WTC11 (cell line): ENCODE measurements around the gene USB1. TPM values are rescaled to one million over a fixed set of nuclear protein-coding genes. Genes with fewer than 3 reads are reported as not detected.

Source experiments
- ATAC-seq: fragments of 200-7000 bp; cut with Tn5 transposase; 2 replicates; pipeline ENCODE4 v1.10.0; 2021; ENCODE audit warnings: mild to moderate bottlenecking, moderate library complexity
- CTCF ChIA-PET: fragments of 300-600 bp; sonication (Branson Sonifier 250); formaldehyde crosslinking; loops from one replicate; lab custom pipeline; 2021; ENCODE audit warnings: antibody characterized with exemption; lab: Charles Lee
- POLR2A ChIA-PET: fragments of 350-600 bp; sonication (Branson Sonifier 250); formaldehyde crosslinking; loops from one replicate; lab custom pipeline; 2021; ENCODE audit warnings: antibody characterized with exemption; lab: Charles Lee
- DNase-seq: peaks from one replicate; pipeline ENCODE4 v3.0.0; 2021; ENCODE audit warnings: low spot score
- H3K27ac Mint-ChIP-seq: 2 replicates; pipeline ENCODE4 v1.8.0; 2021; ENCODE audit warnings: mixed read lengths
- H3K27me3 Mint-ChIP-seq: 2 replicates; pipeline ENCODE4 v1.8.0; 2021; ENCODE audit warnings: low read depth, mild to moderate bottlenecking, moderate library complexity, mixed read lengths
- H3K36me3 Mint-ChIP-seq: 2 replicates; pipeline ENCODE4 v1.8.0; 2021; ENCODE audit warnings: mixed read lengths
- H3K4me1 Mint-ChIP-seq: 2 replicates; pipeline ENCODE4 v1.8.0; 2022; ENCODE audit warnings: mixed read lengths
- H3K4me3 Mint-ChIP-seq: 2 replicates; pipeline ENCODE4 v1.8.0; 2021; ENCODE audit warnings: mild to moderate bottlenecking, moderate library complexity, mixed read lengths
- H3K9me3 Mint-ChIP-seq: 2 replicates; pipeline ENCODE4 v1.8.0; 2021; ENCODE audit warnings: mixed read lengths
- ATF1 ChIP-seq: sonication (generic); formaldehyde crosslinking; IDR thresholded peaks from 2 replicates; pipeline ENCODE4 v1.8.1; 2023; ENCODE audit warnings: mild to moderate bottlenecking, moderate library complexity, missing genetic modification reagents
- ATF2 ChIP-seq: sonication (generic); formaldehyde crosslinking; IDR thresholded peaks from 2 replicates; pipeline ENCODE4 v1.8.1; 2022; ENCODE audit warnings: low read depth, missing genetic modification reagents, borderline replicate concordance
- ATF6 ChIP-seq: sonication (generic); formaldehyde crosslinking; IDR thresholded peaks from 2 replicates; pipeline ENCODE4 v1.8.1; 2023; ENCODE audit warnings: mild to moderate bottlenecking, missing genetic modification reagents
- CBFB ChIP-seq: sonication (generic); formaldehyde crosslinking; IDR thresholded peaks from 2 replicates; pipeline ENCODE4 v1.8.1; 2022; ENCODE audit warnings: mild to moderate bottlenecking, low read depth, missing genetic modification reagents
- CREB1 ChIP-seq: sonication (generic); formaldehyde crosslinking; IDR thresholded peaks from 2 replicates; pipeline ENCODE4 v1.8.0; 2023; ENCODE audit warnings: mild to moderate bottlenecking, missing genetic modification reagents
- CREM ChIP-seq: sonication (generic); formaldehyde crosslinking; IDR thresholded peaks from 2 replicates; pipeline ENCODE4 v1.8.1; 2022; ENCODE audit warnings: mild to moderate bottlenecking, missing genetic modification reagents, moderate library complexity
- ESRRA ChIP-seq: sonication (generic); formaldehyde crosslinking; IDR thresholded peaks from 2 replicates; pipeline ENCODE4 v1.8.1; 2022; ENCODE audit warnings: mild to moderate bottlenecking, missing genetic modification reagents, borderline replicate concordance
- MAX ChIP-seq: sonication (generic); formaldehyde crosslinking; IDR thresholded peaks from 2 replicates; pipeline ENCODE4 v1.8.0; 2022; ENCODE audit warnings: mild to moderate bottlenecking, missing genetic modification reagents
- MLX ChIP-seq: sonication (generic); formaldehyde crosslinking; IDR thresholded peaks from 2 replicates; pipeline ENCODE4 v1.8.1; 2023; ENCODE audit warnings: mild to moderate bottlenecking, missing genetic modification reagents, moderate library complexity
- MXD4 ChIP-seq: fragments of 250-450 bp; sonication (Bioruptor Pico); IDR thresholded peaks from 2 replicates; pipeline ENCODE4 v1.8.0; 2021; ENCODE audit warnings: mild to moderate bottlenecking, moderate library complexity, borderline replicate concordance
- ZBTB43 ChIP-seq: sonication (generic); formaldehyde crosslinking; IDR thresholded peaks from 2 replicates; pipeline ENCODE4 v1.8.1; 2023; ENCODE audit warnings: mild to moderate bottlenecking, missing genetic modification reagents
- ZNF121 ChIP-seq: sonication (generic); formaldehyde crosslinking; IDR thresholded peaks from 2 replicates; pipeline ENCODE4 v1.8.0; 2023; ENCODE audit warnings: missing genetic modification reagents
- ZNF232 ChIP-seq: sonication (generic); formaldehyde crosslinking; IDR thresholded peaks from 2 replicates; pipeline ENCODE4 v1.8.0; 2022; ENCODE audit warnings: mild to moderate bottlenecking, missing genetic modification reagents
- ZNF263 ChIP-seq: sonication (generic); formaldehyde crosslinking; IDR thresholded peaks from 2 replicates; pipeline ENCODE4 v1.8.1; 2022; ENCODE audit warnings: low read depth, mild to moderate bottlenecking, moderate library complexity, missing genetic modification reagents
- ZNF396 ChIP-seq: fragments of 250-450 bp; sonication (Bioruptor Pico); IDR thresholded peaks from 2 replicates; pipeline ENCODE4 v1.8.0; 2021; ENCODE audit warnings: mild to moderate bottlenecking, moderate library complexity, borderline replicate concordance
- ZNF416 ChIP-seq: fragments of 250-450 bp; sonication (Bioruptor Pico); IDR thresholded peaks from 2 replicates; pipeline ENCODE4 v1.9.0; 2021; ENCODE audit warnings: mild to moderate bottlenecking, inconsistent platforms
- total RNA-seq: library from RNA; stranded (reverse); gene quantifications from 3 replicates; pipeline ENCODE4 v1.2.3, GENCODE V29; 2021

Gene USB1
- total RNA-seq, 1 experiment from 2014 or later = 67.1 TPM

- no peak for DNase-seq
- no peak for ATAC-seq
- H3K27ac Mint-ChIP-seq = no peak overlapping the region
- ChIA-PET CTCF (interaction anchor here (1.2 kb wide), 1 partner anchor 79 kb away, joined by 6 read pairs; no protein-coding TSS in a partner anchor), POLR2A (no interaction called here)
- peaks cover 9% of the 10 kb centered on the region for H3K4me1 Mint-ChIP-seq
- H3K36me3 Mint-ChIP-seq = peaks cover 32% of the 10 kb centered on the region
- H3K9me3 Mint-ChIP-seq = no peaks in the 10 kb centered on the region
- TF ChIP-seq CREM = no peak
- TF ChIP-seq ZNF232 (CRISPR knock-in tag) = no peak
- no peak for TF ChIP-seq CREB1
- TF ChIP-seq ZBTB43 (CRISPR knock-in tag) = no peak
- no peak for TF ChIP-seq MXD4
- TF ChIP-seq MLX (CRISPR knock-in tag) = no peak
- TF ChIP-seq ATF2 (CRISPR knock-in tag) = no peak
- TF ChIP-seq MAX = no peak
- TF ChIP-seq ATF6 (CRISPR knock-in tag) = no peak
- TF ChIP-seq CBFB = no peak
- no peak for TF ChIP-seq ATF1 (CRISPR knock-in tag)
- no peak for TF ChIP-seq ESRRA
- TF ChIP-seq ZNF263 (CRISPR knock-in tag) = no peak
- H3K27me3 Mint-ChIP-seq = no peaks in the 10 kb centered on the region
- H3K4me3 Mint-ChIP-seq = no peak overlapping the region
These were observed 41.8 kb downstream of the USB1 start for GRCh38 chr16:58042886-58043515.

GRCh38 chr16:58043571-58044155 lies 42.5 kb downstream of the USB1 start:
- H3K4me3 Mint-ChIP-seq = no peak overlapping the region
- H3K36me3 Mint-ChIP-seq = peaks cover 26% of the 10 kb centered on the region
- H3K27me3 Mint-ChIP-seq = no peaks in the 10 kb centered on the region
- CTCF ChIA-PET = interaction anchor here (1.2 kb wide), 1 partner anchor 78 kb away, joined by 6 read pairs; no protein-coding TSS in a partner anchor
- H3K9me3 Mint-ChIP-seq = no peaks in the 10 kb centered on the region
- DNase-seq = no peak
- H3K27ac Mint-ChIP-seq = no peak overlapping the region
- TF ChIP-seq ZNF396 (CRISPR knock-in tag) (no peak), ZNF416 (CRISPR knock-in tag) (no peak), ZNF121 (CRISPR knock-in tag) (no peak)
- TF ChIP-seq, all 79 proteins: peak for 0
- H3K4me1 Mint-ChIP-seq = peaks cover 15% of the 10 kb centered on the region
- ATAC-seq = no peak
- POLR2A ChIA-PET = no interaction called here
